Activated B cell treated with CpG ODN at 0.5 μM for 24 hours (primary cell): ENCODE data around the gene SHROOM2. TPM values are rescaled to one million over a fixed set of nuclear protein-coding genes. Genes with fewer than 3 reads are reported as not detected.

Source experiments
- ATAC-seq: fragments of 200-7000 bp; cut with Tn5 transposase; one replicate; pipeline ENCODE4 v1.10.0; 2021; ENCODE audit warnings: low read depth, mild to moderate bottlenecking, moderate library complexity
- CTCF ChIA-PET: fragments of 350-600 bp; sonication (Branson Sonifier 250); formaldehyde crosslinking; loops from one replicate; lab custom pipeline; 2021; ENCODE audit warnings: antibody characterized with exemption; lab: Charles Lee
- POLR2A ChIA-PET: fragments of 350-600 bp; sonication (Branson Sonifier 250); formaldehyde crosslinking; loops from one replicate; lab custom pipeline; 2021; ENCODE audit warnings: antibody characterized with exemption; lab: Charles Lee
- DNase-seq: peaks from one replicate; pipeline ENCODE4 v3.0.0; 2022
- H3K27ac Mint-ChIP-seq: one replicate; pipeline ENCODE4 v1.8.0; 2020; ENCODE audit warnings: mixed read lengths
- H3K27me3 Mint-ChIP-seq: one replicate; pipeline ENCODE4 v1.8.0; 2021; ENCODE audit warnings: mixed read lengths
- H3K36me3 Mint-ChIP-seq: one replicate; pipeline ENCODE4 v1.8.0; 2021; ENCODE audit warnings: low read depth, mixed read lengths
- H3K4me1 Mint-ChIP-seq: one replicate; pipeline ENCODE4 v1.8.0; 2021; ENCODE audit warnings: mixed read lengths
- H3K4me3 Mint-ChIP-seq: one replicate; pipeline ENCODE4 v1.8.0; 2020; ENCODE audit warnings: mild to moderate bottlenecking, mixed read lengths
- H3K9me3 Mint-ChIP-seq: one replicate; pipeline ENCODE4 v1.8.0; 2020; ENCODE audit warnings: mixed read lengths
- CTCF ChIP-seq: fragments of 200-600 bp; IDR thresholded peaks from one replicate; pipeline ENCODE4 v1.8.0; 2022; ENCODE audit warnings: antibody characterized with exemption, mild to moderate bottlenecking
- intact Hi-C: fragments of 100-400 bp; cut with micrococcal nuclease; formaldehyde crosslinking; loops from one replicate; pipeline ENCODE4 v1.15.1; 2024
- total RNA-seq: library from RNA; stranded (reverse); gene quantifications from 2 replicates; pipeline ENCODE4 v1.2.3, GENCODE V29; 2022

The SHROOM2 gene
- total RNA-seq, 1 donor from 2014 or later = not detected

GRCh38 chrX:9995855-9996339, 209.7 kb downstream of the SHROOM2 start:
- Mint-ChIP-seq H3K4me3 (no peak overlapping the region), H3K9me3 (no peaks in the 10 kb centered on the region), H3K27ac (no peak overlapping the region), H3K4me1 (peaks cover 12% of the 10 kb centered on the region), H3K27me3 (no peaks in the 10 kb centered on the region), H3K36me3 (no peaks in the 10 kb centered on the region)
- ATAC-seq = peak; percentile 77
- intact Hi-C loops = loop anchor here (1.0 to 5.0 kb wide), 6 partner anchors 15 to 123 kb away; no protein-coding TSS in a partner anchor
- TF ChIP-seq CTCF = peak; percentile 76
- ChIA-PET CTCF (interaction anchor here (0.7 to 6.0 kb wide), 6 partner anchors 16 to 123 kb away, joined by 3 to 73 read pairs (median 5); no protein-coding TSS in a partner anchor), POLR2A (interaction anchor here (2.2 to 5.4 kb wide), 3 partner anchors 16 to 122 kb away, joined by 13 to 38 read pairs (median 16); no protein-coding TSS in a partner anchor)
- DNase-seq = peak; percentile 66

DNA sequence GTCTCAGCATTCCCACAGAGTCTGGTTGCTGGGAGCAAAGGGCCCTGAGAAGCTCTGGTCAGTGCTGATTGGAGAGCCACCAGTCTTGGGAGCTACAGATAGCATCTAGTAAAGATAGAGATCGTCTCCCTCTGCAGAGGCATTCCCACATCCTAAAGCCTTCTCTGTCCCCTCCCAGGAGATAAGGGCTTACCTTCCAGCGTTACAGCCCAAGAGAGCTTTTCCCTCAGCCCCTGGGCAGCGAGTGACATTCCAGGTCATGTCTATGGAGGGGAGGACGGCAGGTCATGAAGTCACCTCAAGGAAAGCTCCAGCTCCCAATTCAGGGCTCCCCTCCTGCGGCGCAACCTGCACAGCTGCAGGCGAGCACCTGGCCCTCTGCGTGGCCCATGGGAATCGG, 210.8 kb downstream of the SHROOM2 start:
- no peaks in the 10 kb centered on the region for H3K27me3 Mint-ChIP-seq
- no peaks in the 10 kb centered on the region for H3K36me3 Mint-ChIP-seq
- POLR2A ChIA-PET = interaction anchor here (0.7 to 5.4 kb wide), 7 partner anchors 15 to 121 kb away, joined by 3 to 38 read pairs (median 3); no protein-coding TSS in a partner anchor

DNA sequence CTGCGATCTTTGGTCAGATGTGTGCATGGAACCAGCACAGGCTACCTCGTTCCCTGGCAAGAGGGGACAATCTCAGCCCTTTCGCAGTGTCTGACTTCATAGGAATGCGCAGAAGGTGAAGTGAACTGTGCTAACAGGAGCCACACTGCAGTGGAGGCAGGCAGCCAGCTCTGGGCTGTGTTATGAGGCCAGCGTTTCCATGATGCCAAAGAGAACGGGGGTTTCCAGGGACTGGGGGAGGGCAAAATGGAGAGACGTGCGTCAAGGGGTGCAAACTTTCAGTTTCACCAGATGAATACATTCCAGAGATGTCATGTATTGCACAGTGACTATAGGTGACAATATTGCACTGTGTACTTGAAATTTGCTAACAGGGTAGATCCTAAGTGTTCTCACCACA, 211.3 kb downstream of the SHROOM2 start:
- Mint-ChIP-seq H3K27ac (no peak overlapping the region), H3K9me3 (no peaks in the 10 kb centered on the region), H3K4me1 (peaks cover 12% of the 10 kb centered on the region), H3K4me3 (no peak overlapping the region), H3K27me3 (no peaks in the 10 kb centered on the region), H3K36me3 (no peaks in the 10 kb centered on the region)
- intact Hi-C loops = loop anchor here (2.0 to 5.0 kb wide), 3 partner anchors 13 to 80 kb away; no protein-coding TSS in a partner anchor
- ChIA-PET POLR2A (interaction anchor here (1.2 to 5.4 kb wide), 6 partner anchors 15 to 121 kb away, joined by 3 to 38 read pairs (median 8); no protein-coding TSS in a partner anchor), CTCF (interaction anchor here (0.9 to 6.0 kb wide), 6 partner anchors 12 to 121 kb away, joined by 3 to 73 read pairs (median 5); no protein-coding TSS in a partner anchor)
- peak; percentile 72 for ATAC-seq
- no peak for TF ChIP-seq CTCF
- DNase-seq = no peak

More for the DNA sequence above, 210.8 kb downstream of the SHROOM2 start:
- DNase-seq (no peak), ATAC-seq (no peak)
- CTCF ChIA-PET = interaction anchor here (0.9 to 6.0 kb wide), 7 partner anchors 11 to 122 kb away, joined by 3 to 73 read pairs (median 4); no protein-coding TSS in a partner anchor
- no peaks in the 10 kb centered on the region for H3K9me3 Mint-ChIP-seq
- H3K4me1 Mint-ChIP-seq = peaks cover 12% of the 10 kb centered on the region
- intact Hi-C loops = loop anchor here (2.0 to 5.0 kb wide), 3 partner anchors 14 to 80 kb away; no protein-coding TSS in a partner anchor
- no peak overlapping the region for H3K4me3 Mint-ChIP-seq
- TF ChIP-seq CTCF = no peak
- no peak overlapping the region for H3K27ac Mint-ChIP-seq

Other genes with a start within 250 kb of the SHROOM2 start
- not detected in 2 replicates for gene GPR143, start 20.6 kb upstream of the SHROOM2 start, total RNA-seq
- gene CLDN34, start 180.9 kb downstream of the SHROOM2 start, total RNA-seq = not detected in 2 replicates